ENCODE measurements around the gene PBX2. TPM values are rescaled to one million over a fixed set of nuclear protein-coding genes. Genes with fewer than 3 reads are reported as not detected.

The PBX2 gene
- total and polyA plus RNA-seq, 10 of the 15 experiments (the other 5 are each of a cell fraction or from before 2014, with no cell fraction given): 0.84 to 66.5 (median 20.6) TPM

DNA sequence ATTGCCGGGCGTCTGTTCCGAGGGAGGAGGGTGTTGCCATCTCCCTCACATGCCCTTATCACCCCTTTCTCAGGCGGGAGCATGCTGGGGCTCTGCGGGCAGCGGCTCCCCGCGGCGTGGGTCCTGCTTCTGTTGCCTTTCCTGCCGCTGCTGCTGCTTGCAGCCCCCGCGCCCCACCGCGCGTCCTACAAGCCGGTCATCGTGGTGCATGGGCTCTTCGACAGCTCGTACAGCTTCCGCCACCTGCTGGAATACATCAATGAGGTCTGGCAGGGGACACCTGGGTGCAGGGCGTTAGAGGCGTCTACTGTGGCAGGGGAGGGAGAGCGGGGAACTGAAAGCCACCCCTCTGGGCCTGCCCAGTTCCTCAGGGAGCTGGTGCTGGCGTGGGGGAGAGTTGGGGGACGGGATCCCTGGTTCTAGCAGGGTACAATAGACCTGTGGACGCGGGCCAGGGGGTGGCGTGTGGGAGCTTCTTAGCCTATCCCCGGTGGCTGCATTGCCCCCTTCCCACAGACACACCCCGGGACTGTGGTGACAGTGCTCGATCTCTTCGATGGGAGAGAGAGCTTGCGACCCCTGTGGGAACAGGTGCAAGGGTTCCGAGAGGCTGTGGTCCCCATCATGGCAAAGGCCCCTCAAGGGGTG, 35.4 kb downstream of the PBX2 start (continued):
- TF ChIP-seq, protein P1, sequence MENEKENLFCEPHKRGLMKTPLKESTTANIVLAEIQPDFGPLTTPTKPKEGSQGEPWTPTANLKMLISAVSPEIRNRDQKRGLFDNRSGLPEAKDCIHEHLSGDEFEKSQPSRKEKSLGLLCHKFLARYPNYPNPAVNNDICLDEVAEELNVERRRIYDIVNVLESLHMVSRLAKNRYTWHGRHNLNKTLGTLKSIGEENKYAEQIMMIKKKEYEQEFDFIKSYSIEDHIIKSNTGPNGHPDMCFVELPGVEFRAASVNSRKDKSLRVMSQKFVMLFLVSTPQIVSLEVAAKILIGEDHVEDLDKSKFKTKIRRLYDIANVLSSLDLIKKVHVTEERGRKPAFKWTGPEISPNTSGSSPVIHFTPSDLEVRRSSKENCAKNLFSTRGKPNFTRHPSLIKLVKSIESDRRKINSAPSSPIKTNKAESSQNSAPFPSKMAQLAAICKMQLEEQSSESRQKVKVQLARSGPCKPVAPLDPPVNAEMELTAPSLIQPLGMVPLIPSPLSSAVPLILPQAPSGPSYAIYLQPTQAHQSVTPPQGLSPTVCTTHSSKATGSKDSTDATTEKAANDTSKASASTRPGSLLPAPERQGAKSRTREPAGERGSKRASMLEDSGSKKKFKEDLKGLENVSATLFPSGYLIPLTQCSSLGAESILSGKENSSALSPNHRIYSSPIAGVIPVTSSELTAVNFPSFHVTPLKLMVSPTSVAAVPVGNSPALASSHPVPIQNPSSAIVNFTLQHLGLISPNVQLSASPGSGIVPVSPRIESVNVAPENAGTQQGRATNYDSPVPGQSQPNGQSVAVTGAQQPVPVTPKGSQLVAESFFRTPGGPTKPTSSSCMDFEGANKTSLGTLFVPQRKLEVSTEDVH (IDR thresholded peaks at IDR 0.05; ENCODE audit: low read depth, partially characterized antibody): no peak
- no peak for TF ChIP-seq CREM (IDR thresholded peaks at IDR 0.05; ENCODE audit: low read depth)
- no peak for TF ChIP-seq WRNIP1 (IDR thresholded peaks at IDR 0.05; ENCODE audit: borderline replicate concordance, low read depth, low read length)
- TF ChIP-seq SMARCA5 (IDR thresholded peaks at IDR 0.05): no peak; the same call in 1 of the 2 replicates
- peak; percentile 71 for TF ChIP-seq RAD21 (IDR thresholded peaks at IDR 0.05; ENCODE audit: insufficient read depth, low read depth, low read length)
- no peak for TF ChIP-seq NFYA (IDR thresholded peaks at IDR 0.05; ENCODE audit: borderline replicate concordance, low read depth, low read length)
- no peak for TF ChIP-seq IKZF2 (IDR thresholded peaks at IDR 0.05)
- TF ChIP-seq ZSCAN29 (IDR thresholded peaks at IDR 0.05): no peak
- TF ChIP-seq BCL3 (IDR thresholded peaks at IDR 0.05; ENCODE audit: borderline replicate concordance, insufficient read depth, low read depth, low read length, poor library complexity, severe bottlenecking): no peak
- no peak for TF ChIP-seq ESRRA (IDR thresholded peaks at IDR 0.05; ENCODE audit: low read length)
- TF ChIP-seq, protein P2, sequence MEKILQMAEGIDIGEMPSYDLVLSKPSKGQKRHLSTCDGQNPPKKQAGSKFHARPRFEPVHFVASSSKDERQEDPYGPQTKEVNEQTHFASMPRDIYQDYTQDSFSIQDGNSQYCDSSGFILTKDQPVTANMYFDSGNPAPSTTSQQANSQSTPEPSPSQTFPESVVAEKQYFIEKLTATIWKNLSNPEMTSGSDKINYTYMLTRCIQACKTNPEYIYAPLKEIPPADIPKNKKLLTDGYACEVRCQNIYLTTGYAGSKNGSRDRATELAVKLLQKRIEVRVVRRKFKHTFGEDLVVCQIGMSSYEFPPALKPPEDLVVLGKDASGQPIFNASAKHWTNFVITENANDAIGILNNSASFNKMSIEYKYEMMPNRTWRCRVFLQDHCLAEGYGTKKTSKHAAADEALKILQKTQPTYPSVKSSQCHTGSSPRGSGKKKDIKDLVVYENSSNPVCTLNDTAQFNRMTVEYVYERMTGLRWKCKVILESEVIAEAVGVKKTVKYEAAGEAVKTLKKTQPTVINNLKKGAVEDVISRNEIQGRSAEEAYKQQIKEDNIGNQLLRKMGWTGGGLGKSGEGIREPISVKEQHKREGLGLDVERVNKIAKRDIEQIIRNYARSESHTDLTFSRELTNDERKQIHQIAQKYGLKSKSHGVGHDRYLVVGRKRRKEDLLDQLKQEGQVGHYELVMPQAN (conservative IDR thresholded peaks at IDR 0.05): peak; percentile 56; the same call in 1 of the 2 replicates
- TF ChIP-seq IRF4 (IDR thresholded peaks at IDR 0.05; ENCODE audit: low read depth, low read length): no peak
- TF ChIP-seq USF2 (IDR thresholded peaks at IDR 0.05; ENCODE audit: borderline replicate concordance, low read depth, low read length): no peak
- TF ChIP-seq RB1 (IDR thresholded peaks at IDR 0.05; ENCODE audit: borderline replicate concordance): 0 out of 2 replicates have a peak, but pooled peaks have one; percentile 66
- peak; percentile 53 to 73 (median 65) for TF ChIP-seq CTCF (IDR thresholded peaks at IDR 0.05 in 2 of 3, conservative IDR thresholded peaks at IDR 0.05 in 1 of 3; ENCODE audit: control insufficient read depth in 2 of 3, extremely low read depth in 1 of 3, insufficient read depth in 1 of 3, low read depth in 3 of 3, low read length in 3 of 3)
- TF ChIP-seq, protein P3, sequence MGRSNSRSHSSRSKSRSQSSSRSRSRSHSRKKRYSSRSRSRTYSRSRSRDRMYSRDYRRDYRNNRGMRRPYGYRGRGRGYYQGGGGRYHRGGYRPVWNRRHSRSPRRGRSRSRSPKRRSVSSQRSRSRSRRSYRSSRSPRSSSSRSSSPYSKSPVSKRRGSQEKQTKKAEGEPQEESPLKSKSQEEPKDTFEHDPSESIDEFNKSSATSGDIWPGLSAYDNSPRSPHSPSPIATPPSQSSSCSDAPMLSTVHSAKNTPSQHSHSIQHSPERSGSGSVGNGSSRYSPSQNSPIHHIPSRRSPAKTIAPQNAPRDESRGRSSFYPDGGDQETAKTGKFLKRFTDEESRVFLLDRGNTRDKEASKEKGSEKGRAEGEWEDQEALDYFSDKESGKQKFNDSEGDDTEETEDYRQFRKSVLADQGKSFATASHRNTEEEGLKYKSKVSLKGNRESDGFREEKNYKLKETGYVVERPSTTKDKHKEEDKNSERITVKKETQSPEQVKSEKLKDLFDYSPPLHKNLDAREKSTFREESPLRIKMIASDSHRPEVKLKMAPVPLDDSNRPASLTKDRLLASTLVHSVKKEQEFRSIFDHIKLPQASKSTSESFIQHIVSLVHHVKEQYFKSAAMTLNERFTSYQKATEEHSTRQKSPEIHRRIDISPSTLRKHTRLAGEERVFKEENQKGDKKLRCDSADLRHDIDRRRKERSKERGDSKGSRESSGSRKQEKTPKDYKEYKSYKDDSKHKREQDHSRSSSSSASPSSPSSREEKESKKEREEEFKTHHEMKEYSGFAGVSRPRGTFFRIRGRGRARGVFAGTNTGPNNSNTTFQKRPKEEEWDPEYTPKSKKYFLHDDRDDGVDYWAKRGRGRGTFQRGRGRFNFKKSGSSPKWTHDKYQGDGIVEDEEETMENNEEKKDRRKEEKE (IDR thresholded peaks at IDR 0.05): no peak
- no peak for TF ChIP-seq RELA (IDR thresholded peaks at IDR 0.05; ENCODE audit: borderline replicate concordance, partially characterized antibody)
